A549 (cell line): Measurements from ENCODE around the gene NIPAL1.

ENCODE experiments used
- CEBPB ChIP-seq, 2 experiments: fragments of >200 bp in 1 of 2; sonication (Bioruptor Twin) in 1 of 2; formaldehyde crosslinking in 1 of 2; IDR thresholded peaks; 2 replicates each; pipeline ENCODE4 v1.6.1; 2012 to 2016
- CTCF ChIP-seq: fragments of >200 bp; sonication (Bioruptor Twin); formaldehyde crosslinking; IDR thresholded peaks from 3 replicates; pipeline ENCODE4 v1.5.1; 2016
- E2F6 ChIP-seq: IDR thresholded peaks from 2 replicates; pipeline ENCODE4 v1.6.1; 2012; ENCODE audit warnings: low read depth, borderline replicate concordance
- HDAC2 ChIP-seq: fragments of 200-600 bp; sonication (generic); IDR thresholded peaks from 2 replicates; pipeline ENCODE4 v1.6.1; 2016
- KDM1A ChIP-seq: fragments of 200-600 bp; sonication (generic); IDR thresholded peaks from 2 replicates; pipeline ENCODE4 v1.6.1; 2016; ENCODE audit warnings: low read depth, mild to moderate bottlenecking
- MAX ChIP-seq: IDR thresholded peaks from 2 replicates; pipeline ENCODE4 v1.6.1; 2012
- MAZ ChIP-seq: fragments of 150-350 bp; IDR thresholded peaks from 2 replicates; pipeline ENCODE4 v1.6.1; 2014; ENCODE audit warnings: antibody characterized with exemption, low read depth, low read length, borderline replicate concordance
- NR3C1 ChIP-seq: fragments of >200 bp; sonication (Bioruptor Twin); formaldehyde crosslinking; IDR thresholded peaks from 3 replicates; pipeline ENCODE4 v1.6.1; 2017
- POLR2A ChIP-seq: IDR thresholded peaks from 2 replicates; pipeline ENCODE4 v1.6.1; 2012; ENCODE audit warnings: mild to moderate bottlenecking, low read length
- RAD21 ChIP-seq, 2 experiments: fragments of >200 bp in 1 of 2; sonication (Bioruptor Twin) in 1 of 2; formaldehyde crosslinking in 1 of 2; IDR thresholded peaks in 1 of 2; conservative IDR thresholded peaks in 1 of 2; 2 replicates in 1 of 2; 3 replicates in 1 of 2; pipeline ENCODE4 v1.6.1; 2012 to 2018; ENCODE audit warnings: inconsistent platforms in 1 of 2
- RCOR1 ChIP-seq: fragments of 150-350 bp; IDR thresholded peaks from 2 replicates; pipeline ENCODE4 v1.6.1; 2014; ENCODE audit warnings: antibody characterized with exemption, low read length, low read depth
- RNF2 ChIP-seq: fragments of 200-600 bp; sonication (generic); IDR thresholded peaks from 2 replicates; pipeline ENCODE4 v1.6.1; 2016; ENCODE audit warnings: low read depth, mild to moderate bottlenecking, antibody characterized with exemption, moderate library complexity, borderline replicate concordance
- ZFP36 ChIP-seq: fragments of 450-650 bp; IDR thresholded peaks from 2 replicates; pipeline ENCODE4 v1.6.1; 2014; ENCODE audit warnings: borderline replicate concordance; ENCODE audit not compliant: partially characterized antibody

GRCh38 chr4:48047421-48047844 lies 30.9 kb downstream of the NIPAL1 start:
- no peak for TF ChIP-seq CTCF
- TF ChIP-seq RCOR1, result no peak
- TF ChIP-seq MAZ, result no peak
- no peak for TF ChIP-seq CEBPB (IDR thresholded peaks at IDR 0.05)
- TF ChIP-seq ZFP36, result no peak
- no peak for TF ChIP-seq NR3C1
- TF ChIP-seq RAD21 (conservative IDR thresholded peaks at IDR 0.05 in 1 of 2, IDR thresholded peaks at IDR 0.05 in 1 of 2), result no peak
- TF ChIP-seq HDAC2, result no peak
- TF ChIP-seq POLR2A, result no peak
- TF ChIP-seq KDM1A, result no peak
- TF ChIP-seq MAX, result no peak
- TF ChIP-seq E2F6, result no peak
- TF ChIP-seq RNF2, result no peak
